Measurements from ENCODE around the gene MARCHF4. TPM values are rescaled to one million over a fixed set of nuclear protein-coding genes. Genes with fewer than 3 reads are reported as not detected.

The MARCHF4 gene
- total and polyA plus RNA-seq, 8 donors, result 0.19 to 4.1 (median 0.52) TPM

- FAIRE-seq (no peak), DNase-seq (no peak), ATAC-seq (no peak)
- Histone ChIP-seq H3K4me3 (no peak overlapping the region), H3K27me3 (no peaks in the 10 kb centered on the region), H3K36me3 (no peaks in the 10 kb centered on the region), H3K9me3 (no peaks in the 10 kb centered on the region), H3K27ac (no peak overlapping the region), H3K4me1 (no peaks in the 10 kb centered on the region)
- TF ChIP-seq CTCF (IDR thresholded peaks at IDR 0.05), result no peak
- intact Hi-C loops (cut with DNase I), result no loop called here
- 48 to 50% methylated on average over 3 of the region's 3 CpGs for WGBS, 2 donors
Measured at GRCh38 chr2:216348756-216349308, 23.5 kb downstream of the MARCHF4 start.

- Histone ChIP-seq H3K27me3 (no peaks in the 10 kb centered on the region), H3K4me1 (no peaks in the 10 kb centered on the region), H3K27ac (no peak overlapping the region), H3K9me3 (no peaks in the 10 kb centered on the region), H3K4me3 (no peak overlapping the region), H3K36me3 (no peaks in the 10 kb centered on the region)
- ATAC-seq (no peak), FAIRE-seq (no peak), DNase-seq (no peak)
- TF ChIP-seq CTCF (IDR thresholded peaks at IDR 0.05), result no peak
- intact Hi-C loops (cut with DNase I), result no loop called here
- whole genome bisulfite sequencing, 2 donors, result 56 to 67% methylated on average over 3 of the region's 3 CpGs
Measured at GRCh38 chr2:216346781-216347180, 25.5 kb downstream of the MARCHF4 start.

GRCh38 chr2:216345846-216346245 is 26.4 kb downstream of the MARCHF4 start:
- H3K27ac ChIP-seq, result no peak overlapping the region
- WGBS, 2 donors, result 53 to 59% methylated on average over 3 of the region's 3 CpGs
- no peak for FAIRE-seq
- intact Hi-C loops (cut with DNase I), result no loop called here
- no peak for TF ChIP-seq CTCF (IDR thresholded peaks at IDR 0.05)
- H3K36me3 ChIP-seq, result no peaks in the 10 kb centered on the region
- no peaks in the 10 kb centered on the region for H3K27me3 ChIP-seq
- no peak overlapping the region for H3K4me3 ChIP-seq
- ATAC-seq, result no peak
- H3K9me3 ChIP-seq, result no peaks in the 10 kb centered on the region
- no peaks in the 10 kb centered on the region for H3K4me1 ChIP-seq
- no peak for DNase-seq

GRCh38 chr2:216344950-216345300 is 27.4 kb downstream of the MARCHF4 start:
- H3K4me3 ChIP-seq, result no peak overlapping the region
- no peaks in the 10 kb centered on the region for H3K9me3 ChIP-seq
- ATAC-seq (no peak), FAIRE-seq (no peak), DNase-seq (no peak)
- intact Hi-C loops (cut with DNase I), result no loop called here
- H3K27me3 ChIP-seq, result no peaks in the 10 kb centered on the region
- 48 to 61% methylated on average over 4 of the region's 4 CpGs for WGBS, 2 donors
- no peak for TF ChIP-seq CTCF (IDR thresholded peaks at IDR 0.05)
- H3K4me1 ChIP-seq, result no peaks in the 10 kb centered on the region
- no peaks in the 10 kb centered on the region for H3K36me3 ChIP-seq
- no peak overlapping the region for H3K27ac ChIP-seq

DNA sequence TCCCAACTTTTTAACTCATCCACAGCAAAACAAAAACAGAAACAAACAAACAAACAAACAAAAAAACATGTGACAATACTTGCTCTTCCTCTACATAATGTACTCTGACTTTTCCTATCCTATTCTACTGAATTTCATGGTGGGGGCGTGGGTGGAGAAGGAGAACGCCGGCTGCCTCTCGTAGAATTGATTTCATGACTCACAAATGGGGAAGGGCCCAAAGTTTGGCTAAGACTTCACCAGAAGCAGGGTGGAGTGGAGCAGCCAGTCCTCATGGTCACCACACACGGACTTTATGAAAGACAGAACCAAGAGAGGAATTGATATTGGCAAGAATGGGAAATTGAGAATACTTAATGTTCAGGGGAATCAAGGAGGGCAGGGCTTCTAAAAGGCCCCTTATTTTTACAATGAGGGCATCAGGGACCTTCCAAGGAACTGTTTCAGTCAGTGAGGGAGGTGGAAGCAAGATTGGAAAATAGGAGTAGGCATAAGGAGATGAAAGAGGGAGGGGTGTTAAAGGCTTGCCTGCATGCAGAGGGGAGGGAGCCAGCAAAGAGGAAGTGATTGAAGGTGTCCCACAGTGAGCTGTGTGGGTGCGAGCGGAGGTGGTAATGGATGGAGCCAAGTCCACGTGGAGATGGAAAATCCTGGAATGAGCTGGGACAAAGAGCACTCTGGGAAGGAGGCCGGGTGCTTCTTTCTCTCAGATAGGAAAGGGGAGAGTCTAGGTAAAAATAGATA is 27.9 kb downstream of the MARCHF4 start:
- H3K27me3 ChIP-seq, result no peaks in the 10 kb centered on the region
- no peak overlapping the region for H3K4me3 ChIP-seq
- DNase-seq, result no peak
- FAIRE-seq, result no peak
- no peak overlapping the region for H3K27ac ChIP-seq
- TF ChIP-seq CTCF (IDR thresholded peaks at IDR 0.05), result no peak
- no peaks in the 10 kb centered on the region for H3K36me3 ChIP-seq
- no peak for ATAC-seq
- intact Hi-C loops (cut with DNase I), result no loop called here
- 53 to 66% methylated on average over 9 of the region's 9 CpGs for WGBS, 2 donors
- no peaks in the 10 kb centered on the region for H3K9me3 ChIP-seq
- no peaks in the 10 kb centered on the region for H3K4me1 ChIP-seq

All from pancreas (tissue), 10 donors.